GM12878 (cell line): ENCODE measurements around the gene DYSF. TPM values are rescaled to one million over a fixed set of nuclear protein-coding genes. Genes with fewer than 3 reads are reported as not detected.

Experiments used
- ATAC-seq: fragments of 200-7000 bp; cut with Tn5 transposase; 3 replicates; pipeline ENCODE4 v1.9.1; 2020; ENCODE audit warnings: mild to moderate bottlenecking, moderate library complexity
- BruUV-seq: library from RNA; stranded (reverse); fragments of 400-500 nt; replicated peaks from 2 replicates; lab custom pipeline; 2021; lab: Mats Ljungman, UMichigan
- CTCF ChIA-PET: fragments of 300-600 bp; sonication (Branson Sonifier 250); formaldehyde crosslinking; extraction: SDS; loops from one replicate; lab custom pipeline; 2021; ENCODE audit warnings: inconsistent platforms; lab: Yijun Ruan, JAX
- POLR2A ChIA-PET: fragments of 350-600 bp; formaldehyde crosslinking; extraction: SDS; loops from one replicate; lab custom pipeline; 2021; ENCODE audit warnings: inconsistent platforms; lab: Charles Lee
- RAD21 ChIA-PET: fragments of 300-600 bp; sonication (Branson Sonifier 250); formaldehyde crosslinking; loops from one replicate; lab custom pipeline; 2023; ENCODE audit warnings: antibody characterized with exemption; ENCODE audit not compliant: unreplicated experiment; lab: Charles Lee
- SMC1A ChIA-PET: fragments of 300-600 bp; sonication (Branson Sonifier 250); formaldehyde crosslinking; loops from one replicate; lab custom pipeline; 2023; ENCODE audit not compliant: unreplicated experiment, uncharacterized antibody; lab: Charles Lee
- DNase-seq: peaks from one replicate; pipeline ENCODE4 v3.0.0-alpha.2; 2011; ENCODE audit warnings: low read depth, low spot score
- FAIRE-seq: peaks from 3 replicates; lab custom pipeline; 2011; peaks lifted over from hg19 to GRCh38; lab: Jason Lieb, UNC
- H2AFZ ChIP-seq: 2 replicates; pipeline ENCODE4 v1.6.0; 2011; ENCODE audit warnings: low read depth, low read length, control low read depth; ENCODE audit not compliant: control insufficient read depth
- H3K27ac ChIP-seq: 2 replicates; pipeline ENCODE4 v1.5.1; 2011; ENCODE audit warnings: control low read depth; ENCODE audit not compliant: control insufficient read depth, insufficient read depth
- H3K27me3 ChIP-seq, 2 experiments: replicated peaks in 1 of 2; 2 replicates each; pipeline versions ENCODE4 v1.6.0 to v1.6.1; 2011; ENCODE audit warnings: low read length in 1 of 2; ENCODE audit not compliant: control insufficient read depth in 2 of 2, insufficient read depth in 2 of 2
- H3K36me3 ChIP-seq, 2 experiments: 2 replicates each; pipeline ENCODE4 v1.5.1; 2011; ENCODE audit warnings: low read length in 1 of 2; ENCODE audit not compliant: control insufficient read depth in 2 of 2, insufficient read depth in 2 of 2
- H3K4me1 ChIP-seq: 2 replicates; pipeline ENCODE4 v1.6.1; 2011; ENCODE audit warnings: mild to moderate bottlenecking, low read length, moderate library complexity, mixed read lengths; ENCODE audit not compliant: control insufficient read depth, insufficient read depth
- H3K4me2 ChIP-seq: 2 replicates; pipeline ENCODE4 v1.6.0; 2011; ENCODE audit warnings: control low read depth; ENCODE audit not compliant: control insufficient read depth, insufficient read depth
- H3K4me3 ChIP-seq: fragments of 200-600 bp; sonication (generic); 2 replicates; pipeline ENCODE4 v1.5.1; 2016
- H3K79me2 ChIP-seq: 2 replicates; pipeline ENCODE4 v1.6.0; 2011; ENCODE audit warnings: low read length; ENCODE audit not compliant: control insufficient read depth, insufficient read depth
- H3K9ac ChIP-seq: 2 replicates; pipeline ENCODE4 v1.8.0; 2011; ENCODE audit warnings: low read length, control low read depth, mixed read lengths; ENCODE audit not compliant: control insufficient read depth, insufficient read depth
- H3K9me3 ChIP-seq: replicated peaks from 3 replicates; pipeline ENCODE4 v1.5.1; 2011; ENCODE audit warnings: mild to moderate bottlenecking, low read length; ENCODE audit not compliant: control insufficient read depth, insufficient read depth
- H4K20me1 ChIP-seq: 2 replicates; pipeline ENCODE4 v1.6.0; 2011; ENCODE audit not compliant: control insufficient read depth, insufficient read depth
- CEBPB ChIP-seq, 2 experiments: fragments of 150-350 bp in 1 of 2; IDR thresholded peaks; 2 replicates each; pipeline ENCODE4 v1.6.1; 2012 to 2014; ENCODE audit warnings: low read depth in 2 of 2, low read length in 2 of 2, borderline replicate concordance in 1 of 2, inconsistent platforms in 1 of 2
- CREM ChIP-seq: IDR thresholded peaks from 2 replicates; pipeline ENCODE4 v1.6.1; 2014; ENCODE audit warnings: antibody characterized with exemption, low read depth
- EGR1 ChIP-seq, 2 experiments: IDR thresholded peaks; 1 replicate in 1 of 2; 2 replicates in 1 of 2; pipeline ENCODE4 v1.6.1; 2011 to 2012; ENCODE audit warnings: low read depth in 2 of 2, low read length in 2 of 2, borderline replicate concordance in 1 of 2, mild to moderate bottlenecking in 1 of 2, moderate library complexity in 1 of 2
- KLF5 ChIP-seq: fragments of 450-650 bp; IDR thresholded peaks from 2 replicates; pipeline ENCODE4 v1.6.1; 2014; ENCODE audit warnings: mild to moderate bottlenecking; ENCODE audit not compliant: partially characterized antibody
- PAX8 ChIP-seq: fragments of 450-650 bp; IDR thresholded peaks from 2 replicates; pipeline ENCODE4 v1.6.1; 2017; ENCODE audit warnings: mild to moderate bottlenecking, moderate library complexity
- RAD51 ChIP-seq: fragments of 450-650 bp; IDR thresholded peaks from 2 replicates; pipeline ENCODE4 v1.6.1; 2016; ENCODE audit warnings: moderate library complexity, mild to moderate bottlenecking, inconsistent platforms
- SPI1 ChIP-seq: IDR thresholded peaks from 2 replicates; pipeline ENCODE4 v1.6.1; 2011; ENCODE audit warnings: low read depth, mild to moderate bottlenecking, low read length, moderate library complexity, borderline replicate concordance; ENCODE audit not compliant: insufficient read depth
- SREBF1 ChIP-seq: IDR thresholded peaks from 2 replicates; pipeline ENCODE4 v1.6.1; 2012; ENCODE audit warnings: mild to moderate bottlenecking, low read length
- WGBS: methylation state at CpG from one replicate; pipeline ENCODE4 v1.1.6; 2016; ENCODE audit warnings: low lambda C conversion rate; ENCODE audit not compliant: insufficient replicate concordance, insufficient coverage; ENCODE audit errors: missing lambda C conversion rate; 5-methylcytosine and 5-hydroxymethylcytosine counted together
- in situ Hi-C: fragments of 300-500 bp; cut with MboI; formaldehyde crosslinking; loops from 9 replicates; pipeline ENCODE4 v1.14.3; 2018; ENCODE audit warnings: mixed read lengths
- intact Hi-C: fragments of 100-400 bp; cut with micrococcal nuclease; formaldehyde crosslinking; loops from one replicate; pipeline ENCODE4 v1.14.2; 2022; ENCODE audit not compliant: unreplicated experiment
- polyA plus RNA-seq, 11 experiments: library from polyadenylated mRNA; depleted of rRNA in 4 of 11; unstranded in 6 of 11; stranded (reverse) in 5 of 11; fragments of >200 nt; fragmentation: Nextera tagmentation in 4 of 11; fragmentation: Illumina TruSeq in 1 of 11; extraction: Ambion mirVana in 4 of 11; extraction: Trizol in 1 of 11; gene quantifications; 1 replicate in 1 of 11; 2 replicates in 10 of 11; pipeline versions ENCODE4 v1.2.1 to v1.2.3, GENCODE V29; 2011 to 2016; ENCODE audit warnings: inconsistent platforms in 2 of 11, missing spikeins in 2 of 11, low read depth in 1 of 11
- total RNA-seq, 4 experiments: library from RNA; depleted of rRNA in 3 of 4; stranded (reverse); fragments of >200 nt in 3 of 4; fragmentation: Illumina TruSeq in 1 of 4; extraction: Trizol in 1 of 4; gene quantifications; 2 replicates each; pipeline versions ENCODE4 v1.2.1 to v1.2.3, GENCODE V29; 2013 to 2021
- TF ChIP-seq, protein P1 (sequence below): fragments of 450-650 bp; IDR thresholded peaks from 2 replicates; pipeline ENCODE4 v1.6.1; 2018; ENCODE audit warnings: borderline replicate concordance, mild to moderate bottlenecking; ENCODE audit not compliant: partially characterized antibody
- TF ChIP-seq, protein P2 (sequence below): fragments of 450-650 bp; formaldehyde crosslinking; IDR thresholded peaks from 2 replicates; pipeline ENCODE4 v1.4.0; 2022; ENCODE audit warnings: mild to moderate bottlenecking, moderate library complexity
- TF ChIP-seq, protein P3 (sequence below): IDR thresholded peaks from 2 replicates; pipeline ENCODE4 v1.6.1; 2012; ENCODE audit warnings: low read depth, low read length, improper control_type of control experiment

Gene DYSF
- total and polyA plus RNA-seq, 10 of the 15 experiments (the other 5 are each of a cell fraction or from before 2014, with no cell fraction given), result under 0.01 to 0.15 (median 0.03) TPM; not detected in 7

DNA sequence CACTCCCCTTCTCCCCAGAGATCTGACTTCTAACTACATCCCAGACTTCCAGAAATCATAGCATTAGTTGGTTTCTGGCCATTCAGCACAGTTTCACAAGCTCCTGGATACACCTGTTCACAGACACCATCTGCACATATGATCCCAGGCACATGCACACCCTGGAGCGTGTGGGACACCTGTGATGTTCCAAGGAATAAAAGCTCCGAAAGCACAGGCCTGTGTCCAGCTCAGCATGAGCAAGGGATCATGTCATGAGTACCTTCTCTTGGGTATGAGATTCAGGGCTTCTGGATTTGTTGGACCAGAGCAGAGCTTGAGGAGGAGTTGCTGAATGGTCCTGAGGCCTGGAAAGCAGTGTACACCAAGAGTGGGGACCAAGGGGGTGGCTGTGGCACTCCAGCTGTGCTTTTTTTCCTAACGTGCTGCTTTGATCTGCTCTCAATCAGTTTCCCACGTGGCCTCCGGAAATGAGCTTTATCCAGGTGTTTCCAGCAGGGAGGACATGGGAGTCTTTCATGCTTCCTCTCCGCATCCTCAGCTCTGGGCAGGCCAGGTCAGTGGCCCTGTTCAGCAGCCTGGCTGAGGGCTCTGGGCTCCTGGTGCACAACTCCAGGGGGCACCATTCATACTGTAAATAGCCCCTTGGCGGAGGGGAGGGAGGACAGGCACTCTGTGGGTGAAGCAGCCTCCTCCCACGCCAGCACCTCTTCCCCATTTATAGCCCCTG, 1.8 kb downstream of the DYSF start (continued):
- no peak for TF ChIP-seq EGR1 (IDR thresholded peaks at IDR 0.05; ENCODE audit: borderline replicate concordance in 1 of 2, low read depth in 2 of 2, low read length in 2 of 2)
- TF ChIP-seq, protein P1, sequence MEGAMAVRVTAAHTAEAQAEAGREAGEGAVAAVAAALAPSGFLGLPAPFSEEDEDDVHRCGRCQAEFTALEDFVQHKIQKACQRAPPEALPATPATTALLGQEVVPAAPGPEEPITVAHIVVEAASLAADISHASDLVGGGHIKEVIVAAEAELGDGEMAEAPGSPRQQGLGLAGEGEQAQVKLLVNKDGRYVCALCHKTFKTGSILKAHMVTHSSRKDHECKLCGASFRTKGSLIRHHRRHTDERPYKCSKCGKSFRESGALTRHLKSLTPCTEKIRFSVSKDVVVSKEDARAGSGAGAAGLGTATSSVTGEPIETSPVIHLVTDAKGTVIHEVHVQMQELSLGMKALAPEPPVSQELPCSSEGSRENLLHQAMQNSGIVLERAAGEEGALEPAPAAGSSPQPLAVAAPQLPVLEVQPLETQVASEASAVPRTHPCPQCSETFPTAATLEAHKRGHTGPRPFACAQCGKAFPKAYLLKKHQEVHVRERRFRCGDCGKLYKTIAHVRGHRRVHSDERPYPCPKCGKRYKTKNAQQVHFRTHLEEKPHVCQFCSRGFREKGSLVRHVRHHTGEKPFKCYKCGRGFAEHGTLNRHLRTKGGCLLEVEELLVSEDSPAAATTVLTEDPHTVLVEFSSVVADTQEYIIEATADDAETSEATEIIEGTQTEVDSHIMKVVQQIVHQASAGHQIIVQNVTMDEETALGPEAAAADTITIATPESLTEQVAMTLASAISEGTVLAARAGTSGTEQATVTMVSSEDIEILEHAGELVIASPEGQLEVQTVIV, result no peak

DNA sequence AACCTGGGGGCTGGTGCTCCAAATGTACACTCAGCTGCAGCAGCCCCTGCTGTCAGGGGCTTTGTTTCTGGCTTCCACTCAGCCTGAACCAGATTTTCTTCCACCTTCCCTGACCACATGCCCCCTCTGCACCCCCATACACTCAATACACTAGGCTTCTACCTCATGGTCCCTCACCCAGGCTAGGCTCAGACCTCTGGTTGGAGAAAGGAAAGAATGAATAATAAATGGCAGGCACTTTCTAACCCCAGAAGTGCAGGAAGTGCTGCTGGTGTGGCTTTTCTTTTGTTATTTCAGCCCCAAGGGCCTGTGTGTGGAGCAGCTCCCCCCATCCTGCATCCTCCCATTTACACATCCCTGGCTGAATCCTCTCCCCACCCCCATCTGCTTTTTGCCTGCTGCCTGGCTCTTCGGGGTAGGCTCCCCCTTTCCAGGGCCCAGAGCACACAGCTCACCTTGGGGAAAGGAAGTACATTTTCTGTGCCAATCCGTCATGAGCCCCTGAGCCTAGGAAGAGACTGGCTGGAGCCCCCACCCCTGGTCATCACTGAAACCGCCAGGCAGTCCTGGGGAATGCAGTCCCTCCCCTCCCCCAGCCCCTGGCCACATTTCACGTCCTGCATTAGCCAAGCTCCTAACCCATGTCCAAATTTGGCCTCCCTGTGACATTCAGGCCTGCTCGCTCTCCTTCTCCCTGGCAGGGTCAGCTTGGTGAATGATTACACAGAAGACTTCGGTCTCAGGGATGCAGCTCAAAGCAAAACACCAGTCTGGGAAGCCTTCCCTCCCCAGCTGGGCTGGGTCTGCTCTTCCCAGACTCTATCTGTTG, 2.6 kb downstream of the DYSF start:
- intact Hi-C loops, result no loop called here
- ChIA-PET RAD21 (interaction anchor here (1.4 kb wide), 1 partner anchor 156 kb away, joined by 3 read pairs; no protein-coding TSS in a partner anchor), POLR2A (no interaction called here), CTCF (interaction anchor here (1.1 kb wide), 1 partner anchor 156 kb away, joined by 3 read pairs; no protein-coding TSS in a partner anchor), SMC1A (no interaction called here)
- no peak for FAIRE-seq
- H3K36me3 ChIP-seq, result no peaks in the 10 kb centered on the region
- no peak overlapping the region for H3K4me3 ChIP-seq
- no peak overlapping the region for H3K27ac ChIP-seq
- no peak overlapping the region for H3K9ac ChIP-seq
- no peak overlapping the region for H2AFZ ChIP-seq
- H4K20me1 ChIP-seq, result no peaks in the 10 kb centered on the region; the same call in 1 of the 2 replicates
- 5% methylated on average over 6 of the region's 6 CpGs for WGBS
- H3K4me1 ChIP-seq, result no peaks in the 10 kb centered on the region
- ATAC-seq, result no peak
- peaks cover 4 to 11% of the 10 kb centered on the region in 2 experiments; a peak in 3 of 4 replicates for H3K27me3 ChIP-seq
- in situ Hi-C loops, result no loop called here
- H3K79me2 ChIP-seq, result no peaks in the 10 kb centered on the region
- DNase-seq, result no peak
- H3K9me3 ChIP-seq, result no peaks in the 10 kb centered on the region
- no TSS peak for BruUV-seq
- H3K4me2 ChIP-seq, result no peak overlapping the region
- no peak for TF ChIP-seq CREM
- no peak for TF ChIP-seq SPI1
- TF ChIP-seq, protein P2, sequence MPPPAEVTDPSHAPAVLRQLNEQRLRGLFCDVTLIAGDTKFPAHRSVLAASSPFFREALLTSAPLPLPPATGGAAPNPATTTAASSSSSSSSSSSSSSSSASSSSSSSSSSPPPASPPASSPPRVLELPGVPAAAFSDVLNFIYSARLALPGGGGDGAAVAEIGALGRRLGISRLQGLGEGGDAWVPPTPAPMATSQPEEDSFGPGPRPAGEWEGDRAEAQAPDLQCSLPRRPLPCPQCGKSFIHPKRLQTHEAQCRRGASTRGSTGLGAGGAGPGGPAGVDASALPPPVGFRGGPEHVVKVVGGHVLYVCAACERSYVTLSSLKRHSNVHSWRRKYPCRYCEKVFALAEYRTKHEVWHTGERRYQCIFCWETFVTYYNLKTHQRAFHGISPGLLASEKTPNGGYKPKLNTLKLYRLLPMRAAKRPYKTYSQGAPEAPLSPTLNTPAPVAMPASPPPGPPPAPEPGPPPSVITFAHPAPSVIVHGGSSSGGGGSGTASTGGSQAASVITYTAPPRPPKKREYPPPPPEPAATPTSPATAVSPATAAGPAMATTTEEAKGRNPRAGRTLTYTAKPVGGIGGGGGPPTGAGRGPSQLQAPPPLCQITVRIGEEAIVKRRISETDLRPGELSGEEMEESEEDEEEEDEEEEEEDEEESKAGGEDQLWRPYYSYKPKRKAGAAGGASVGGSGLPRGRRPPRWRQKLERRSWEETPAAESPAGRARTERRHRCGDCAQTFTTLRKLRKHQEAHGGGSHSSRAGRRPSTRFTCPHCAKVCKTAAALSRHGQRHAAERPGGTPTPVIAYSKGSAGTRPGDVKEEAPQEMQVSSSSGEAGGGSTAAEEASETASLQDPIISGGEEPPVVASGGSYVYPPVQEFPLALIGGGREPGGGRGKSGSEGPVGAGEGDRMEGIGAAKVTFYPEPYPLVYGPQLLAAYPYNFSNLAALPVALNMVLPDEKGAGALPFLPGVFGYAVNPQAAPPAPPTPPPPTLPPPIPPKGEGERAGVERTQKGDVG (CRISPR knock-in tag), result no peak
- TF ChIP-seq PAX8, result no peak
- TF ChIP-seq SREBF1, result no peak
- TF ChIP-seq, protein P3, sequence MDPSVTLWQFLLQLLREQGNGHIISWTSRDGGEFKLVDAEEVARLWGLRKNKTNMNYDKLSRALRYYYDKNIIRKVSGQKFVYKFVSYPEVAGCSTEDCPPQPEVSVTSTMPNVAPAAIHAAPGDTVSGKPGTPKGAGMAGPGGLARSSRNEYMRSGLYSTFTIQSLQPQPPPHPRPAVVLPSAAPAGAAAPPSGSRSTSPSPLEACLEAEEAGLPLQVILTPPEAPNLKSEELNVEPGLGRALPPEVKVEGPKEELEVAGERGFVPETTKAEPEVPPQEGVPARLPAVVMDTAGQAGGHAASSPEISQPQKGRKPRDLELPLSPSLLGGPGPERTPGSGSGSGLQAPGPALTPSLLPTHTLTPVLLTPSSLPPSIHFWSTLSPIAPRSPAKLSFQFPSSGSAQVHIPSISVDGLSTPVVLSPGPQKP, result no peak
- no peak for TF ChIP-seq CEBPB (IDR thresholded peaks at IDR 0.05; ENCODE audit: borderline replicate concordance in 1 of 2, low read depth in 2 of 2, low read length in 2 of 2)
- TF ChIP-seq RAD51, result no peak
- no peak for TF ChIP-seq KLF5
